Posterior cingulate gyrus (tissue), 11 donors: ENCODE results near the gene PES1.
"Not testable (repeated sequence)": the region's sequence is repeated elsewhere in the genome, so short reads cannot be mapped to it uniquely, and the experiment has no call there.

Experiments
- DNase-seq, 10 donors: peaks; one replicate each; pipeline versions ENCODE4 v3.0.0 to v3.0.0-alpha.2; 2020 to 2021; ENCODE audit warnings: mixed read lengths in 3 of 10
- intact Hi-C: fragments of 100-400 bp; cut with DNase I; formaldehyde crosslinking; loops from one replicate; pipeline ENCODE4 v1.15.1; 2023

PES1 gene

DNA sequence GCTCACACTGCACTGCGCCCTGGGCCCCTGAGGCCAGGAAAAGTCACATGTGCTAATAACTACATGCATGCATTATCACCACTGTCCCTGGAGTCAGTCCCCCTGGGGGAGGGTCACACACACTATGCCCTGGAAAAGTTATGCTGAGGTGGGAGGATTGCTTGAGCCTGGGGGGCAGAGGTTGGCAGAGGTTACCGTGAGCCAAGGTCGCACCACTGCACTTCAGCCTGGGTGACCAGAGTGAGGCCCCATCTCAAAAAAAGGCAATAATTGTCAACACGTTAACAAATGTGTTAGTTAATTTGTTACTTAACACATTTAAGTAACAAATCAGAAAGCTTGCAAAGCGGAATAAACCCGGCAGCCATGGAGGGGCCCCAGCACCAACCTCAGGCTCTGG is 31.8 kb downstream of the PES1 start:
- intact Hi-C loops: no loop called here

DNA sequence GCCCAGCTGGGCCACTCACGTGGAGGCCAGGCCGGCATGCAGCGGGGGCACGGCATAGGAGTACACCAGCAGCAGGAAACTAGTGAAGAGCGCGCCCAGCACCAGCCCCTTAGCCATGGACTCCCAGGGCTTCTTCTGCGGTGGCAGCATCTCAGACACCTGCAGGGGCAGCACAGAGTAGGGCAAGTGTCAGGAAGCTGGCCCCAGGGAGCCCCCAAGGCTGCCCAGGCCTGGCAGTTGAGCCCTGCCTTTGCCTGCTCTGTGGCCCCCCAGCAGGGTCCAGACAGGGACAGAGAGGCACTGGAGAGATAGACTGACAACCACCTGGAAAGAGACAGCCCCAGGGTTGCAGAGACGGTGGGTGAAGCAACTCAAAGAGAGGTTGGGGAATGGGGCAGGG is 34.5 kb downstream of the PES1 start:
- DNase-seq: no peak
- intact Hi-C loops: no loop called here

More for the DNA sequence above, 31.8 kb downstream of the PES1 start:
- DNase-seq: no peak

DNA sequence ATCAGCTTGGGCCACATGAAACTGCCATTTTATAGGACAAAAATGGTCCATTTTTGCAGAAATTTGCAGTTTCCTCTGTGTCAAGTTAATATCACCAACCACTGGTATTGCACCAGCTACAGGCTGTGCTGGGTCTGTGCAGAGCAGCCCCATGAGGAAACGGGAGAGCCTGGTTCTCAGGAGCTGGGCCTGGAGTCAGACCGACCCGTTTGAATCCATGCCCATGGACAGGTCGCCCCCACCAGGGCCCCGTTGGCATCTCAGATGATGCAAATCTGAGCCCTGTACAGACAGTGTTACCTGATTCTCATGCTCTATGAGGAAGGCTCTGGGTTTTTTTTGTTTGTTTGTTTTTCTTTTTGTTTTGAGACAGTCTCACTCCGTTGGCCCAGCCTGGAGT is 35.3 kb downstream of the PES1 start:
- intact Hi-C loops: no loop called here
- DNase-seq: no peak

DNA sequence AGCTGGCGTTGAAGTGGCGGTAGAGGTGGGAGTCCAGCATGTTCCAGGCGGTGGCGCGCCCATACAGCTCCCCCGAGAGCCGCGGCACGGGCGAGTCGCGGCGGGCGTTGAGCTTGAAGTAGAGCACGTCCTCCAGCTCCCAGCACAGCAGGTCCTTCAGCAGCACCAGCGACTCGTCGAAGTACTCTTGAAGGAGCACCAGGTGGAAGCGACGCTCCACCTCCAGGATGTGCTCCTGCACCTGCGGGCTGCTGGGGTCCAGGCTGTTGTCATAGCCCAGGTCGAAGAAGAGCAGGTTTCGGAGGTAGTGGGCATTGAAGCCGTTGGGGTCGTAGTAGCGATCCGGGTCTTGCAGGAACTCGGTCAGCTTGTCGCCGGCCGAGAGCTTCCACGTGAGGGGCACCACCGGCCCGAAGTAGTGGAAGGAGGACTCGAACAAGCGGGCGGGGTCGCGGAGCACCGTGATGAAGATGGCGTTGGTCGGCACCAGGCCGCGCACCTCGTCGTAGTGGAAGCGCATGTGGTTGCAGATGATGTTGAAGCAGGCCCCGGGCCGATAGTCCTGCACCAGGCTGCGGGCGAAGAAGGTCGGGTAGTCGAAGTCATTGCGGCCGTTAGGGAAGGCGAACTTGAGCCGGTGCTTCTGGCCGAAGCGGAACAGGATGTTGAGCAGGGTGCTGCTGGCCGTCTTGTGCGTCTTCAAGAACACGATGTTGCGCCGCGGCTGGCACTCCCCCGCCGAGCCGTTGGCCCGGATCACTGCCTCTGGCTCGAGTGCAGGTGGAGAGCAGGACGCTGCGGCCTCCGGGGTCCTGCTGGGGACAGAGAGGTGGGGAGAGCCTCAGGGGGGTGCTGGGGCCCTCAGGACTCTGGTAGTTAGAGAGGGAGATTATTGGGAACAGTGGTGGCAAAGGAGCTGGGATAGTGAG is 36.2 kb downstream of the PES1 start:
- intact Hi-C loops: no loop called here
- DNase-seq: no peak

DNA sequence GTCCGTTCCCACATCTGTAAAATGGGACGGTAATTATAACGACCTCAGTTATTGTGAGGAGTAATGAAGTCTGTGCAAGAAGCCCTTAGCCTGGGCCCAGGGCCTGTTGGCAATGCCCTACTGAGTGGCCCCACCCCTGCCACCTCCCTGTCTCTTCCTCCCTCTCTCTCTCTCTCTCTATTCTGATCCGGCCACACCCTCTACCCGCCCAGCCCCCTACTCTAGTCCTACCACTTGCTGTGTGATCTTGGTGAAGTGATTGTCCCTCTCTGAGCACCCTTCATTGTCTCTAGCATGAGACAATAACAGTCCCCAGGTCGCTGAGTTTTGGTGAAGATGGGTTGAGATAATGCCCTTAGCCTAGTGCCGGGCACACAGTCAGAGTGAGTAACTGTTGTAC is 37.7 kb downstream of the PES1 start:
- no peak for DNase-seq
- intact Hi-C loops: no loop called here

DNA sequence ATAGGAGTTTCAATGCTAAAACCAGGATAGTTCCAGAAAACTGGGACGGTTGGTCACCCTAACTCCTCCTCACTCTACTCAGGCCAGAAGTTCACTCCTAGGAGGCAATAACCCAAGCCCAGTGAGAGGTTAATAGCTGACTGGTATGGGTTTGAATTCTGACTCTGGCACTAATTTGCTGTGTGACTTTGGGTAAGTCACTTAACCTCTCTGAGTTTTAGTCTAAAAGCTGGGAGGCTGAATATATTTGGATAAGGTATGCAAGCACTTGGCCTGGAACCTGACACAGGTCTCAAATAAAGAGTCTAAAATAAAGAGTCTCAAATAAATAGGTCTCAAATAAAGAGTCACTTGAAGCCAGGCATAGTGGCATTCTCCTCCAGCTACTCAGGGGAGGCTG is 39.0 kb downstream of the PES1 start:
- DNase-seq: no peak
- intact Hi-C loops: no loop called here

DNA sequence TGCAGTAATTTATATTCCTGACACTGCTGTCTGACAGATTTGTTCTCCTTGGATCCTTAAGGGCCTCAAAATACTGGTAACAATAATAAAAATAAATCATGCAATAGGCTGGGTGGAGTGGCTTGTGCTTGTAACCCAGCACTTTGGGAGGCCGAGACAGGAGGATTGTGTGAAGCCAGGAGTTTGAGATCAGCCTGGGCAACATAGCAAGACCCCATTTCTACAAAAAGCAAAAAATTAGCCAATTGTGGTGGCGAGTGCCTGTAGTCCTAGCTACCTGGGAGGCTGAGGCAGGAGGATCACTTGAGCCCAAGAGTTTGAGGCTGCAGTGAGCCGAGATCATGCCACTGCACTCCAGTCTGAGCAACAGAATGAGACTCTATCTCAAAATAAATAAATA is 39.9 kb downstream of the PES1 start:
- DNase-seq, intact Hi-C loops: not testable (repeated sequence)

DNA sequence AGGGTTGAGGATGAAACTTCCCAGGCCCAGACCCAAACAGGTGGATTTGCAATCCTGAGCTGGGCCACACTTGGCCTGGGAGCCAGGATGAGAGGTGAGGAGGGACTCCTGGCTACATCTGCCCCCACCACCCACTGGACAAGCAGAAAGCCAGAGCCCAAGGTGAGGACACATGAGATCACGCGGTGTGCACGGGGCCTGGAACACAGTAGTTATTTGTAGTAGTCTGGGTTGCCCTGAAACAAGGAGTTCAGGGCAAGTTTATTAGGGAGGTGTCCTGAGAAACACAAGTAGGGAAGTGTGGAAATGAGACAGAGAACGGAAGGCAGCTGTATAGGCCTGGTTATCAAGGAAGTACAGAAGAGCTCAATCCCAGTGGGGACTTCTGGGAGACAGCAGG is 44.5 kb downstream of the PES1 start:
- DNase-seq: peak in 1 of 10 donors; percentile 5
- intact Hi-C loops: no loop called here

DNA sequence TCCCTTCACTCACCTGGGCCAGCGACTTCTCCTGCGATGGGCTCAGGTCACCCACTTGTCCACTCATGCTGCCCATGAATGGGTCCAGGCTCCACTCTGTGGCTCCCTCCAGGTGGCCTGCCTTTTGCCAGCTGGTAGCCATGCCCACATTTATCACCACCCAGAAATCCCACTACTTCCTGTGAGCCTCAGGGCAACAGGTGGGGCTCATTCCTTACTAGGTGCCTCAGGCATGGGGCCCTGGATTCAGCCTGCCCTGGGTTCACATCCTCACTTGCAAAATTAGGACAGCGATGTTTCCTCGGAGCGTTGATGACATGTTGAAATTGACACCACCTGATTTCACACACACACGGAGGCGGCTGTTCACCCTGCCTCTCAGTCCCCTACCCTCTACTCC is 45.1 kb downstream of the PES1 start, which contains the start of gene SEC14L6:
SEC14L6 (minus strand) TSS at position 126 of the 400 bp plus-strand sequence; CDS start at position 67, 59 bp downstream.
- DNase-seq: peak in 2 of 10 donors; percentile 23 to 74
- intact Hi-C loops: no loop called here

DNA sequence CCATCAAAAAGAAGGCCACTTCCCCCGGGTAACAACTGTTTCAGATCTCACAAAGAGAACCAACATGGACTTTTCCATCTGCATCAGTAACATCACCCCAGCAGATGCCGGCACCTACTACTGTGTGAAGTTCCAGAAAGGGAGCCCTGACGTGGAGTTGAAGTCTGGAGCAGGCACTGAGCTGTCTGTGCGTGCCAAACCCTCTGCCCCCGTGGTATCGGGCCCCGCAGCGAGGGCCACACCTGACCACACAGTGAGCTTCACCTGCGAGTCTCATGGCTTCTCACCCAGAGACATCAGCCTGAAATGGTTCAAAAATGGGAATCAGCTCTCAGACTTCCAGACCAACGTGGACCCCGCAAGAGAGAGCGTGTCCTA is 48.9 kb downstream of the PES1 start:
- intact Hi-C loops: no loop called here
- DNase-seq: peak in 1 of 10 donors; percentile 51

DNA sequence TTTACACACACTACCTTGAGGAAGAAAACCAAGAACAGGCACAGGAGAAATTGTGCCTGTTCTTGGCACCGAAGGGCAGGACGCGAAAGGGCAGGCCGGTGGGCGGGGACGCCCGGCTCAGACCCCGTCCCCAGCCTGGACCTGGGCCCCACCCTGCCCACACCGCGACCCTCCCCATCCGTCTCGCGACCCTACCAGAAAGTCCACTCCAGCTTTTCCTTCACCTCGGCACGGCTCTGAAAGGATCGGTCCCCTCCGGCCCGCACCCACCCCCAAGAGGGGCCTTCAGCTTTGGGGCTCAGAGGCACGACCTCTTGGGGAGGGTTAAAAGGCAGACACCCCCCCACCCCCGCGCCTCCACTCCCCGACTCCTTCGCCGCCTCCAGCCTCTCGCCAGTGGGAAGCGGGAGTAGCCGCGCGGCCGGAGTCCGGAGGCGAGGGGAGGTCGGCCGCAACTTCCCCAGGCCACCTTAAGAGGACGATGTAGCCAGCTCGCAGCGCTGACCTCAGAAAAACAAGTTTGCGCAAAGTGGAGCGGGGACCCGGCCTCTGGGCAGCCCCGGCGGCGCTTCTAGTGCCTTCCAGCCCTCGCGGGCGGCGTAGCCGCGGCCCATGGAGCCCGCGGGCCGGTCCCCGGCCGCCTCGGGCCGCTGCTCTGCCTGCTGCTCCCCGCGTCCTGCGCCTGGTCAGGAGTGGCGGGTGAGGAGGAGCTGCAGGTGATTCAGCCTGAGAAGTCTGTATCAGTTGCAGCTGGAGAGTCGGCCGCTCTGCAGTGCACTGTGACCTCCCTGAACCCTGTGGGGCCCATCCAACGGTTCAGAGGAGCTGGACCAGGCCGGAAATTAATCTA is 49.5 kb downstream of the PES1 start:
- intact Hi-C loops: no loop called here
- peak in 3 of 10 donors; percentile 21 to 76 (median 72) for DNase-seq

DNA sequence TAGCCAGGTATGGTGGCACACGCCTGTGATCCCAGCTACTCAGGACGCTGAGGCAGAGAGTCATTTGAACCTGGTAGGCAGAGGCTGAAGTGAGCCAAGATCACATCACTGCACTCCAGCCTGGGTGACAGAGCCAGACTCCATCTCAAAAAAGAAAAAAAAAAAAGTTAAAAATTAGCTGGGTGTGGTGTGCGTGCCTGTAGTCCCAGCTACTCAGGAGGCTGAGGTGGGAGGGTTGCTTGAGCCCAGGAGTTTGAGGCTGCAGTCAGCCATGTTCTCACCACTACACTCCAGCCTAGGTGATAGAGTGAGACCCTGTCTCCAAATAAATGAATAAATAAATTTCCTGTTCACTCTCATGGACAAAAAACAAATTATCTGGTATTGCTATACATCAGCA is 50.2 kb downstream of the PES1 start:
- intact Hi-C loops: not testable (repeated sequence)
- DNase-seq: peak in 2 of 10 donors; percentile 31 to 33

DNA sequence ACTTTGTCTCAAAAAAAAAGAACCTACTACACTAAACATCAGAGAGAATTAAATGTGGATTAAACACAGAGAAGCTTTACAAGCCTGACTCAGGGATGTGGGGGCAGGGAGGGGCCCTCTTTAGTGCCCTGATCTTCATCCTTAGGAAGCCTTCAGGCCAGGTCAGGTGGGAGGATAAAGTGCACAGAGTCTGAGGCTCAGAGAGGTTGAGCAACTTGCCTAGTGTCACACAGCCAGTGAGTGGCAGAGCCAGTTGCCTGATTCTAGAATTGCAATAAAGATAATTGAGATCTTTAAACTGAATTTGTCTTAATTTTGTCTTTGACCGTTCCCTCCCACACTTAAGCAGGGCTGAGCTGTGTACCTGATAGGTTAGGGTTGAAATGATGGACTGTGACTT is 52.3 kb downstream of the PES1 start:
- no peak for DNase-seq
- intact Hi-C loops: no loop called here

DNA sequence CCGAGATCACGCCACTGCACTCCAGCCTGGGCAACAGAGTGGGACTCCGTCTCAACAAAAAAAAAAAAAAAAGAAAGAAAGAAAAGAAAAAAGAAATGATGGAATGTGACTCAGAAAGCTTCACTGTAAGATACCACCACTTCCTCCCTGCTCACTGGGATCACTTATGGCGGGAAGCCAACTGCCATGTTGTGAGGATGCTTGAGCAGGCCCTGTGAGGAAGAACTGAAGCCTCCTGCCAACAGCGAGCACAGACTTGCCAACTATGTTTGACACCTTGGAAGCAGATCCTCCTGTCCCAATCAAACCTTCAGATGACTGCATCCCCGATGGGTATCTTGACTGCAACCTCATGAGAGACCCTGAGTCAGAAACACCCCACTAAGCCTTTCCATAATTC is 53.4 kb downstream of the PES1 start:
- DNase-seq: peak in 3 of 10 donors; percentile 9 to 31 (median 25)
- intact Hi-C loops: no loop called here

DNA sequence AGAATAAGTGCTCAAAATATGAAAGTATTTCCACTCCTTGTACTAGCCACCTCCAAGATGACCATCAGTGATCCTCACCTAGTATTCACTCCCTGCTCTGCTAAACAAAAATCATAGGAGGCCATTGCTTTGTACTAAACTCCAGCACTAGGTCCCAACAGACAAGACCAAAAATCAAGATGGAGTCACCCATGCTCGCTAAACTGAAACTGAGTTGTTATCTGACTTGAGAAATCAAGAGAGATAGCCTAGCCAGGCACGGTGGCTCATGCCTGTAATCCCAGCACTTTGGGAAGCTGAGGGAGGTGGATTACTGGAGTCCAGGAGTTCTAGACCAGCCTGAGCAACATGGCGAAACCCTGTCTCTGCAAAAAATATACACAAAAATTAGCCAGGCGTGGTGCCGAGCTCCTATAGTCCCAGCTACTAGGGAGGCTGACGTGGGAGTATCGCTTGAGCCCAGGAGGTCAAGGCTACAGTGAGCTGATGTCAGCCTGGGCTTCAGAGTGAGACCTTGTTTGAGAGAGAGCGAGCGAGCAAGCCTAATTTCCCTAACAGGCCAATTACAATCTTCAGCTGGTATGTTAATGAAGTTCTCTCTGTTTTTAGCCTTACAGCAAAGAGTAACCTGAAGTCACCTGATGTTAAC is 54.5 kb downstream of the PES1 start:
- intact Hi-C loops: no loop called here

DNA sequence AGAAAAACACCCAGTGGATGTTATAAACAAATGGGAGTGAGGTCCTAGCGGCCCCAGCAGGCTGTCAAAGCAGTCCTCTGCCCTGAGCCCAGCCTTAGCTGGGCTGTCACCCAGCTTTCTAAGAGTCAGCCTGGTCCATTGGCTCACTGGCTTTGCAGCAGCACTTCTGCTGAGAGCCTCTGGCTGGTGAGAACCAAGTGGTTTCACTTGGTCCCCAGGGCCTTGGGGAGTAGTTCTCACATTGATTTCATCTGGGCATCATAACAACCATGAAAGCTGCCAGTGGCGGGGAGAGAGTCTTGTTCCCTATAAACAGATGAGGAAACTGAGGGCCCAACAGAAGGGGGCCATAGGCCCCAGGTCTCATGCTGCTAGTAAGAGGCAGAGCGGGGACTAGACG is 56.5 kb downstream of the PES1 start:
- intact Hi-C loops: no loop called here
- DNase-seq: peak in 2 of 10 donors; percentile 30 to 43

More for the DNA sequence above, 54.5 kb downstream of the PES1 start:
- DNase-seq: peak in 1 of 10 donors; percentile 7

DNA sequence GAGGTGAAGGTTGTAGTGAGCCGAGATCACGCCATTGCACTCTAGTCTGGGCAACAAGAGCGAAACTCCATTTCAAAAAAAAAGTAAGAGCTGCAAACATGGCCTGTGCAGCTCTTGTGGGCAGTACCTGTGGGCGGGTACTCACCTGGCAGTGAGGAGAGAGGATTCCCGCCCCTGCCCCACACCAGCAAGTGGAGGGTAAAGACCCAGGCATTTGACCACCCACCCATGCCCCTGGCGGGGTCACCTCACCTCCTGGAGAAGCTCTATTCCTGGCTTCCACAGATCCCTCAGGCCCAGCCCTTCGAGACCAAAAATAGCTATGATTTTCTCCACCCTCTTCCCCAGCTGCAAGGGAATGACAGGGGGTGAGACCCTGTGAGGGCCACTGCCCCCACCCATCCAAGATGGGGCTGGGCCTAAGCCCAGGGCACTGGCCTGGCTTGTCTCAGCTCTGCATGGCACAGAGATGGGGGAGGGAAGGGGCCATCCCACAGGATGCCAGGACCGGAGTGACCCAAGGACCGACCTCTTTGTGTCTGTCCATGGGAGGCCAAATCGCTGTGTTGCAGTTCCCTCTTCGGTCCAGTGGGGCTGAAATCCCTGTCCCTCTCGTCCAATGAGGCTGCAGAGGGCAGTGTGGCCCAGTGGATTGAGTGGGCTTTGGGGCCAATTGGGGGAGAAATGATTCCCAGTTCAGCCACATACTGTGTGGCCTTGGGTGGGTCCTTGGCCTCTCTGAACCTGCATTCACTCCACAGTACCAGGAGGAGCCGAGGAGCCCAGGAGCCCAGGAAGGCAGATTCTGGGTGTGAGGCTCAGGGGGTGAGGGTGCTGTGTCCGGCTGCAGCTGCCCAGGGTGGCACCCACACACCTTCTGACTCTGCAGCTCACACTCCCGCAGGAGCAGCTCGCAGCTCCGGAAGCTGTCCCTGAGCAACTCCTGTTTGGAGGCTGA is 59.8 kb downstream of the PES1 start:
- DNase-seq: peak in 2 of 10 donors; percentile 63 to 76
- intact Hi-C loops: no loop called here

DNA sequence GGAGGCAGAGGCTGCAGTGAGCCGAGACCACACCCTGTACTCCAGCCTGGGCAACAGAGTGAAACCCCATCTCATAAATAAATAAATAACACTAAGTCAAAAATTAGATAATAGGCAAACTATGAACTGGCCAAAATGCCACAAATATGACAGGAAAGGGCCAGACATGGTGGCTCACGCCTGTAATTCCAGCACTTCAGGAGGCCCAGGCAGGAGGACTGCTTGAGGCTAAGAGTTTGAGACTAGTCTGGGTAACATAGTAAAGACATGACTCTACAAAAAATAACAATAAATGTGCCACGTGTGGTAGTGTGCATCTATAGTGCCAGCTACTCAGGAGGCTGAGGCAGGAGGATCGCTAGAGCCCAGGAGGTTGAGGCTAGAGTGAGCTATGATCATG is 65.1 kb downstream of the PES1 start:
- DNase-seq: peak in 1 of 10 donors; percentile 30
- intact Hi-C loops: no loop called here
